ENCODE data around the gene MARF1. TPM values are rescaled to one million over a fixed set of nuclear protein-coding genes. Genes with fewer than 3 reads are reported as not detected.

MARF1 gene
- total RNA-seq, 4 donors from 2014 or later, result 45.6 to 57.1 (median 50.9) TPM

- no peak for TF ChIP-seq CTCF (IDR thresholded peaks at IDR 0.05; ENCODE audit: low read depth)
Observed at GRCh38 chr16:15610369-15610871, 32.5 kb downstream of the MARF1 start.

GRCh38 chr16:15609286-15609649, 33.7 kb downstream of the MARF1 start:
- no peak for TF ChIP-seq CTCF (IDR thresholded peaks at IDR 0.05; ENCODE audit: low read depth)

GRCh38 chr16:15608398-15609285, 34.3 kb downstream of the MARF1 start:
- no peak for TF ChIP-seq CTCF (IDR thresholded peaks at IDR 0.05; ENCODE audit: low read depth)

GRCh38 chr16:15607700-15608396, 35.1 kb downstream of the MARF1 start:
- no peak for TF ChIP-seq CTCF (IDR thresholded peaks at IDR 0.05; ENCODE audit: low read depth)

DNA sequence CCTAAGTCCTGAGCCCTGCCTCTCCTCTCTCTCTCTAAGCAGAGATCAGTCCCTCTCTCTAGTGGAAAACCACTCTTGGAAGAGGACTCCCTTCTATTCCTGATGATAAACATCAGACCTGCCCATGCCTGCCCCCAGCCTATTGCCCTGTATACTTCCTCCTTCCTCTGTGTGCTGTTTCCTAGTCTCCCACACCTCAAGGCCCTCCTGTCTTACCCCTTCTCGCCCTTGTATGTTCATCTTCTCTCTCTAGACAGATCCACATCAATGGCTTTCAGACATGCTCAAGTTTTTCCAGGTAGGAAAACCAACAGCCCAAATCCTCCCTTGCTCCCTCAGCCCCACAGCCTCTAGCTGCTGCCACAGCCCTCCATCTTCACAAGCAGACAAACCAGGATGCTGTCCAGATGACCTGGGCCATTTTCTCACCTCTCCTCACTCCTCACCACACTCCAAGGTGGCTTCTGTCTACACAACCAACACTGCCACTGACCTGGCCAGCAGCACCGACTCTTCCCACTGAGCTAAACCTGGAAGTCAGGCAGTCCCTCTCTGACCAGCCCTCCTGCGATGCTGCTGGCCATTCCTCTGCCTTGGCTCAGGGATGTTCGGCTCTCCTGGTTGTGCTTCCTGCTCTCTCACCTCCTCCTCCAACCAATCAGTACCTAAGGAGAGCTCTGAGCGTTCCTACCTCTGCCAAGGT, 36.3 kb downstream of the MARF1 start:
- no peak for TF ChIP-seq CTCF (IDR thresholded peaks at IDR 0.05; ENCODE audit: low read depth)

- TF ChIP-seq CTCF (IDR thresholded peaks at IDR 0.05; ENCODE audit: low read depth), result no peak
Observed at GRCh38 chr16:15605839-15606517, 37.0 kb downstream of the MARF1 start.

All from subcutaneous adipose tissue (tissue), 4 donors.